HL-60 (cell line): Measurements from ENCODE around the gene SUV39H2.
"Not testable (repeated sequence)": the region's sequence is repeated elsewhere in the genome, so short reads cannot be mapped to it uniquely, and the experiment has no call there.

Experiments
- DNase-seq, 2 experiments: peaks; one replicate each; pipeline ENCODE4 v3.0.0-alpha.2; 2010 to 2020; ENCODE audit warnings: low read depth in 1 of 2, low spot score in 1 of 2
- H3K27ac ChIP-seq: fragments of 250-450 bp; sonication (Bioruptor Pico); replicated peaks from 2 replicates; pipeline ENCODE4 v1.5.1; 2020; ENCODE audit warnings: mild to moderate bottlenecking, moderate library complexity
- H3K27me3 ChIP-seq: fragments of 250-450 bp; sonication (Bioruptor Pico); 2 replicates; pipeline ENCODE4 v1.5.1; 2021; ENCODE audit warnings: mild to moderate bottlenecking, moderate library complexity; ENCODE audit not compliant: insufficient read depth, poor library complexity, severe bottlenecking
- H3K4me3 ChIP-seq: replicated peaks from 2 replicates; pipeline ENCODE4 v1.5.1; 2011; ENCODE audit warnings: mild to moderate bottlenecking, control low read depth, low read length; ENCODE audit not compliant: insufficient read depth
- CTCF ChIP-seq: IDR thresholded peaks from one replicate; pipeline ENCODE4 v1.5.1; 2011; ENCODE audit warnings: low read length, control low read depth, inconsistent platforms; ENCODE audit not compliant: insufficient read depth
- GABPA ChIP-seq: IDR thresholded peaks from 2 replicates; pipeline ENCODE4 v1.6.1; 2012; ENCODE audit warnings: low read depth
- POLR2AphosphoS5 ChIP-seq: IDR thresholded peaks from 2 replicates; pipeline ENCODE4 v1.6.1; 2012; ENCODE audit warnings: low read depth
- REST ChIP-seq: IDR thresholded peaks from 2 replicates; pipeline ENCODE4 v1.6.1; 2012; ENCODE audit warnings: low read depth; ENCODE audit not compliant: insufficient replicate concordance
- SPI1 ChIP-seq: IDR thresholded peaks from 2 replicates; pipeline ENCODE4 v1.6.1; 2012; ENCODE audit warnings: low read depth, mild to moderate bottlenecking, borderline replicate concordance

Gene SUV39H2

GRCh38 chr10:14859043-14859442, 19.6 kb upstream of the SUV39H2 start:
- no peak for DNase-seq
- Histone ChIP-seq H3K27ac (no peak overlapping the region), H3K27me3 (no peaks in the 10 kb centered on the region), H3K4me3 (no peak overlapping the region)
- TF ChIP-seq SPI1 (no peak), REST (no peak), POLR2AphosphoS5 (no peak), CTCF (no peak)

GRCh38 chr10:14859775-14860174, 18.9 kb upstream of the SUV39H2 start:
- Histone ChIP-seq H3K27me3 (no peaks in the 10 kb centered on the region), H3K4me3 (no peak overlapping the region), H3K27ac (no peak overlapping the region)
- DNase-seq: no peak
- TF ChIP-seq SPI1 (no peak), POLR2AphosphoS5 (no peak), CTCF (no peak), GABPA (no peak), REST (no peak)

- Histone ChIP-seq H3K27me3 (no peaks in the 10 kb centered on the region), H3K27ac (no peak overlapping the region)
- DNase-seq: no peak
Measured at GRCh38 chr10:14860791-14861190, 17.9 kb upstream of the SUV39H2 start.

GRCh38 chr10:14864466-14864865, 14.2 kb upstream of the SUV39H2 start:
- not testable (repeated sequence) for H3K27ac ChIP-seq, H3K4me3 ChIP-seq, DNase-seq, H3K27me3 ChIP-seq

More at GRCh38 chr10:14860791-14861190, 17.9 kb upstream of the SUV39H2 start:
- TF ChIP-seq REST (no peak), GABPA (no peak), CTCF (no peak), POLR2AphosphoS5 (no peak), SPI1 (no peak)
- H3K4me3 ChIP-seq: no peak overlapping the region

- not testable (repeated sequence) for H3K27me3 ChIP-seq, H3K27ac ChIP-seq, DNase-seq, H3K4me3 ChIP-seq
Measured at GRCh38 chr10:14864871-14865270, 13.8 kb upstream of the SUV39H2 start.
